ENCODE data around the gene CFB.

GRCh38 chr6:31978831-31979230 lies 32.9 kb downstream of the CFB start:
- TF ChIP-seq CTCF (IDR thresholded peaks at IDR 0.05) (no peak), POLR2A (IDR thresholded peaks at IDR 0.05) (no peak)

All from Peyer's patch (tissue), 4 donors.